NCI-H2227 (cell line): ENCODE data around the gene APOA1.
"Not testable (repeated sequence)": the region's sequence is repeated elsewhere in the genome, so short reads cannot be mapped to it uniquely, and the experiment has no call there.

Experiments
- DNase-seq: peaks from one replicate; lab custom pipeline; 2025; ENCODE audit not compliant: unreplicated experiment; lab: John Stamatoyannopoulos, UW

APOA1 gene

DNA sequence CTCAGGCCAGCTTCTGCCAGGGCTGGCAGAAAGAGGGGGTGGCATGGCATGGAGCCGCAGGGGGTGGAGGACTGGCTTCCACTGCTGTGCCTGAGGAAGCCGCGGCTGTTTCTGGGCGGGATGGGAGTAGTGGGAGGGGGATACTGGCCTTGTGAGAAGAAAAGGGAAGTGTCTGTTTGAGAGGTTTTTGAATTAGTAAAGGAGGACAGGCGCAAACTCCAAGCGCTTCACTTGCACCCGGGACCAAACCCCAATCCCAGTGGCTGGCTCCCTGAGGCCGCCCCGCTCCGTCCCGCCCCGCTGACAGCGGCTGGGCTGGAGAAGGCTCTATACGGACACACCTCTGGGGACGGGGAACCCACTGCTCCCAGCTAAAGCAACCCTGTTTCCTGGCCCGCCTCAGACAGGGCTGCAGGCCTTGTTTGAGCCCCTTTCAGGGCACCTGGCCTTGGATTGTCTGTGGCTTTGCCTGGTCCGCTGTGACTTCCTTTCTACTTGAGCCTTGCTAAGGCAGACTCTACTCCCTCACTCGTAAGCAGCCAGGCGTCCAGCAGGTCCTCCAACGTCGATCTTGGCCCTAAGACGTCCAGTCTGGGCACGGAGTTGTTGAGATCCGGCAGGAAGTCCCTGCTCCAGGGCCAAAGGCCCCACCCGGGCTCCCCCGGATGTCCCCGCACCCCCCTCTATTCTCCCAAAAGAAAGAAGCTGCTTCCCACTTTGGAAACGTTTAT lies 2.2 kb downstream of the APOA1 start:
- DNase-seq: peak; percentile 43

DNA sequence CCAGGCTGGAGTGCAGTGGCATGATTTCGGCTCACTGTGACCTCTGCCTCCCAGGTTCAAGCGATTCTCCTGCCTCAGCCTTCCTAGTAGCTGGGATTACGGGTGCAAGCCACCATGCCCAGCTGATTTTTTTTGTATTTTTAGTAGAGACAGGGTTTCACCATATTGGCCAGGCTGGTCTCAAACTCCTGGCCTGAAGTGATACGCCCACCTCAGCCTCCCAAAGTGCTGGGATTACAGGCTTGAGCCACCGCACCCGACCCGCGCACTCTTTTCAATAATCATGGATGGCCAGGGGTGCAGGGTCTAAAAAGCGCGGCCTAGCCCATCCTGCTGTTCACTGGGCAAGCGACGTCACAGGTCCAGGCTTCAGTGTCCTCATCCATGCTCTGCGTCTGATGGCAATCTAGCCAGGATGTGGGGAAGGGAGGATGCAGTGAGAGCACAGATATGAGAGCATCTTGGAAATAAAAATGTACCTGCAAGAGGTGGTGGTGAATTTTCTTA lies 2.8 kb downstream of the APOA1 start:
- not testable (repeated sequence) for DNase-seq

GRCh38 chr11:116833816-116834534 lies 3.4 kb downstream of the APOA1 start:
- DNase-seq: no peak

- DNase-seq: no peak
Measured at GRCh38 chr11:116833491-116833815, 4.0 kb downstream of the APOA1 start.

- DNase-seq: no peak
Measured at GRCh38 chr11:116832350-116833290, 4.8 kb downstream of the APOA1 start.

DNA sequence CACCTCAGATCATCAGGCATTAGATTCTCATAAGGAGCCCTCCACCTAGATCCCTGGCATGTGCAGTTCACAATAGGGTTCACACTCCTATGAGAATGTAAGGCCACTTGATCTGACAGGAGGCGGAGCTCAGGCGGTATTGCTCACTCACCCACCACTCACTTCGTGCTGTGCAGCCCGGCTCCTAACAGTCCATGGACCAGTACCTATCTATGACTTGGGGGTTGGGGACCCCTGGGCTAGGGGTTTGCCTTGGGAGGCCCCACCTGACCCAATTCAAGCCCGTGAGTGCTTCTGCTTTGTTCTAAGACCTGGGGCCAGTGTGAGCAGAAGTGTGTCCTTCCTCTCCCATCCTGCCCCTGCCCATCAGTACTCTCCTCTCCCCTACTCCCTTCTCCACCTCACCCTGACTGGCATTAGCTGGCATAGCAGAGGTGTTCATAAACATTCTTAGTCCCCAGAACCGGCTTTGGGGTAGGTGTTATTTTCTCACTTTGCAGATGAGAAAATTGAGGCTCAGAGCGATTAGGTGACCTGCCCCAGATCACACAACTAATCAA lies 5.6 kb downstream of the APOA1 start:
- no peak for DNase-seq

GRCh38 chr11:116830184-116830912 lies 7.1 kb downstream of the APOA1 start:
- no peak for DNase-seq

DNA sequence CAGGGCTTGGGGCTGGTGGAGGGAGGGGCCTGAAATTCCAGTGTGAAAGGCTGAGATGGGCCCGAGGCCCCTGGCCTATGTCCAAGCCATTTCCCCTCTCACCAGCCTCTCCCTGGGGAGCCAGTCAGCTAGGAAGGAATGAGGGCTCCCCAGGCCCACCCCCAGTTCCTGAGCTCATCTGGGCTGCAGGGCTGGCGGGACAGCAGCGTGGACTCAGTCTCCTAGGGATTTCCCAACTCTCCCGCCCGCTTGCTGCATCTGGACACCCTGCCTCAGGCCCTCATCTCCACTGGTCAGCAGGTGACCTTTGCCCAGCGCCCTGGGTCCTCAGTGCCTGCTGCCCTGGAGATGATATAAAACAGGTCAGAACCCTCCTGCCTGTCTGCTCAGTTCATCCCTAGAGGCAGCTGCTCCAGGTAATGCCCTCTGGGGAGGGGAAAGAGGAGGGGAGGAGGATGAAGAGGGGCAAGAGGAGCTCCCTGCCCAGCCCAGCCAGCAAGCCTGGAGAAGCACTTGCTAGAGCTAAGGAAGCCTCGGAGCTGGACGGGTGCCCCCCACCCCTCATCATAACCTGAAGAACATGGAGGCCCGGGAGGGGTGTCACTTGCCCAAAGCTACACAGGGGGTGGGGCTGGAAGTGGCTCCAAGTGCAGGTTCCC lies 7.8 kb downstream of the APOA1 start, which contains the start of gene APOC3:
TSS of gene APOC3 (plus strand) at position 383 of the 659 bp plus-strand sequence. CDS start 676 bp downstream, outside the sequence.
- DNase-seq: no peak

DNA sequence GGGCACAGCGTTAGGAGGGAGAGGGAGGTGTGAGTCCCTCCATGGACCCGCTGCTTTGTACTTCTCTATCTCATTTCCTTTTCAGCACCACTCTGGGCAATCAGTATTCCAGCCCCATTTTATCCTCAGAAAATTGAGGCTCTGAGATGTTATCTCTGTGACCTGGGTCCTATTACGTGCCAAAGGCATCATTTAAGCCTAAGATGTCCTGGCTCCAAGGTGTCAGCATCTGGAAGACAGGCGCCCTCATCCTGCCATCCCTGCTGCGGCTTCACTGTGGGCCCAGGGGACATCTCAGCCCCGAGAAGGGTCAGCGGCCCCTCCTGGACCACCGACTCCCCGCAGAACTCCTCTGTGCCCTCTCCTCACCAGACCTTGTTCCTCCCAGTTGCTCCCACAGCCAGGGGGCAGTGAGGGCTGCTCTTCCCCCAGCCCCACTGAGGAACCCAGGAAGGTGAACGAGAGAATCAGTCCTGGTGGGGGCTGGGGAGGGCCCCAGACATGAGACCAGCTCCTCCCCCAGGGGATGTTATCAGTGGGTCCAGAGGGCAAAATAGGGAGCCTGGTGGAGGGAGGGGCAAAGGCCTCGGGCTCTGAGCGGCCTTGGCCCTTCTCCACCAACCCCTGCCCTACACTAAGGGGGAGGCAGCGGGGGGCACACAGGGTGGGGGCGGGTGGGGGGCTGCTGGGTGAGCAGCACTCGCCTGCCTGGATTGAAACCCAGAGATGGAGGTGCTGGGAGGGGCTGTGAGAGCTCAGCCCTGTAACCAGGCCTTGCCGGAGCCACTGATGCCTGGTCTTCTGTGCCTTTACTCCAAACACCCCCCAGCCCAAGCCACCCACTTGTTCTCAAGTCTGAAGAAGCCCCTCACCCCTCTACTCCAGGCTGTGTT lies 8.5 kb downstream of the APOA1 start:
- DNase-seq: no peak

DNA sequence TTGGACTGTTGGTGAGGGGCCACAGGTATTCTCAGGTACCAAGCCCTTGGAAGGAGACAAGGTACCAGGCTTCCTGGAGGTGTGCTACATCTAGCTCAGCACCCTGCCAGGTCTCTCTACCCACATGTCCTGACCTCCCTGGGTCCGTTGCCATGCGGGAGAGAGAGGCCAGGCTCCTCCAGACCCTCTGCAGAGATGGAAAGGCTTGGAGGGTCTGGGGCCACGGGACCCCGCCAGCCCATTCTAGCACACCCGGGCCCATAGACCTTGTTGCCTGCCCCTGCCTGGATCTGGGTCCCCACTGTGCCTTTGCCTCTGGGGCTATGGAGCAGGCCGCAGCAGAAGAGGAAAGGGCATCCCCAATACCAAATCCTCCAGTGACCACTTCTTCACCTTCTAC lies 10.0 kb downstream of the APOA1 start:
- no peak for DNase-seq

- no peak for DNase-seq
Measured at GRCh38 chr11:116826751-116827431, 10.5 kb downstream of the APOA1 start.

DNA sequence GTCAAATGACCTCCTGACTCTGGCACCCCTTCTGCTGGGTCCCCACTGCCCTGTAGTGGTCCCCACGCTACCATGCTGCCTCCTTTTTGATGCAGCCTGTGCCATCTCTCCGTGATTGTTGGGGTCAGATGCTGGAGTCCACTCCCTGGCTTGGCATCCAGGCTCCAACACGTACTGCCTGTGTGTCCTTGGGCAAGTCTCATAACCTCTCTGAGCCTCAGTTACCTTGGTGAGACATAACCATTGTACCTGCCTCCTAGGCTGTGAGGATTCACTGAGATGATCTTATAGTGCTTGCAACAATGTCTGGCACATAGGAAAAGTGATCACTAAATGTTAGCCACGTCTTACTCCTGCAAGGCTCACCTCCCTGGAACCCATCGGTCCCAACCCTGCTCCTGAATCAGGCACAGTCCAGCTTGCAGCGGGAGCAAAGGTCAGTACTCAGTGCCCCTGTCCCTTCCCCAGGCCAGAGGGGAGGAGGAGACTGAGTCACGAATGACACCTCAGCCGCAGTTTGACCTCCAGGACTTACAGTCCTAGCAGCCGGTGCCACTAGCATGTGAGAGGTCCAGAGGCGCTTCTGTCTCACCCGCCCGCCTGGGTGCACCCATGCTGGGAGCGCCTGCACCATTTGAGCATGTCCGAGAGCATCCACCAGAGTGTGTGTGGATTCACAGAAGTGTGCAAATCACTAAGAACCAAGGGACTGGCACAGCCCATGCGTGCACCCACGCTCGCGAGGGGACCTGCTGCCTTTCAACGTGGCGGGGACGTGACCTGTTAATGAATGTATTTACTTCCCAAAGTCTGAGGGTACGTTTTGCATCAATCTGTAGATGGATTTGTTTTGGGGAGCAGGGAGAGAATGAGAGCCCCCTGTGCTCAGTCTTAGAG lies 11.3 kb downstream of the APOA1 start:
- no peak for DNase-seq

DNA sequence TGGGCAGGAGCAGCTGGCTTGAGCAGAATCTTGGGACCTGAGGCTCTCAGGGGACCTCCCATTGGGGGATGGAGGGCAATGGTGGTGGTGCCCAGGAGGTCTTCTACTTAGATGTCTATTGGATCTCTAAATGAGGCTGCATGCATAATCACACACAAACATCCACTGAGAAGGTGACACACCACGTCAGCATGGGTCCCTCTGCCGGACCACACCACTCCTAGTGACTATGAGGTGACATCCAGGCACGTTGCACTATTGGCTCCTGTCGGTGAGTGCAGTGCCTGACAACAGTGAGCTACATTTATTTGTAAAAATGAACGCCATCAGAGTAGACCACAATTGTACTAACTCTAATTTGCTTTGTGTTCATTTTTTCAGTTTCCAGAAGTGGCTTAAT lies 12.0 kb downstream of the APOA1 start:
- no peak for DNase-seq

GRCh38 chr11:116823031-116823843 lies 14.2 kb downstream of the APOA1 start, which contains the start of gene APOA4:
TSS of gene APOA4 (minus strand) at chr11:116823304. CDS start at chr11:116823191, 113 bp downstream.
- no peak for DNase-seq

DNA sequence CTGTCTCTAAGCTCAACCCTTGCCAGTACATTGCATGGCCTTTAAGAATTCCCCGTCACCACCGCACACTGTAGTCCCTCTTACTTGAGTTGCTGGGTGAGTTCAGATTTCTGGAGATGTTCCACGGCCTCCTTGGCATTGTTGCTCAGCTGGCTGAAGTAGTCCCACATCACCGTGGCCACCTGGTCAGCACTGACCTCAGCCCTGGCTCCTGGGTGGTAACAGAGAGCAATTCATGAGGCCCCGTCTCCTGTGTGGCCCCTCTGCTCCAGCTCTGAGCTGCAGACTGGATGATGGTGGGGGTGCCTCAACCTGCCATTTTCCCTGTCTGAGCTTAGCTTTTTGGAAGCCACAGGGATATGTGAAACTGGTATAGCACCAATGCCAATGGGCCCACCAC lies 14.8 kb downstream of the APOA1 start:
- DNase-seq: no peak
